Kasumi-1 (cell line): ENCODE data around the gene C4BPA.

ENCODE experiments used
- DNase-seq, 2 experiments: peaks; one replicate each; lab custom pipeline; 2025; lab: John Stamatoyannopoulos, UW

The C4BPA gene

GRCh38 chr1:207103892-207104373 lies at the start of gene C4BPA:
C4BPA (plus strand) TSS chr1:207104233; CDS start chr1:207113026, 8,793 bp downstream.
- no peak for DNase-seq

- DNase-seq = no peak
Observed at GRCh38 chr1:207054491-207054890, 49.5 kb upstream of the C4BPA start.

GRCh38 chr1:207055386-207056001 lies 48.5 kb upstream of the C4BPA start:
- no peak for DNase-seq

GRCh38 chr1:207056673-207057072 lies 47.4 kb upstream of the C4BPA start:
- no peak for DNase-seq

GRCh38 chr1:207058252-207058651 lies 45.8 kb upstream of the C4BPA start:
- no peak for DNase-seq

- DNase-seq = no peak
Observed at GRCh38 chr1:207058878-207059867, 44.9 kb upstream of the C4BPA start.

GRCh38 chr1:207059881-207060280 lies 44.2 kb upstream of the C4BPA start:
- DNase-seq = no peak

- DNase-seq = no peak
Observed at GRCh38 chr1:207060596-207060995, 43.4 kb upstream of the C4BPA start.

- no peak for DNase-seq
Observed at GRCh38 chr1:207062058-207062457, 42.0 kb upstream of the C4BPA start.

GRCh38 chr1:207063014-207063413 lies 41.0 kb upstream of the C4BPA start:
- DNase-seq = no peak

- DNase-seq = no peak
Observed at GRCh38 chr1:207064561-207064960, 39.5 kb upstream of the C4BPA start.

GRCh38 chr1:207067185-207067584 lies 36.8 kb upstream of the C4BPA start:
- no peak for DNase-seq

GRCh38 chr1:207067665-207068064 lies 36.4 kb upstream of the C4BPA start:
- no peak for DNase-seq

- DNase-seq = no peak
Observed at GRCh38 chr1:207069061-207069460, 35.0 kb upstream of the C4BPA start.

GRCh38 chr1:207069858-207070506 lies 34.1 kb upstream of the C4BPA start:
- DNase-seq = no peak

GRCh38 chr1:207070811-207071210 lies 33.2 kb upstream of the C4BPA start:
- peak; percentile 31 to 38 for DNase-seq

- no peak for DNase-seq
Observed at GRCh38 chr1:207071426-207071825, 32.6 kb upstream of the C4BPA start.

GRCh38 chr1:207072233-207072632 lies 31.8 kb upstream of the C4BPA start:
- DNase-seq = no peak

GRCh38 chr1:207073906-207074820 lies 29.9 kb upstream of the C4BPA start:
- DNase-seq = no peak

- DNase-seq = no peak
Observed at GRCh38 chr1:207076181-207076955, 27.7 kb upstream of the C4BPA start.

- no peak for DNase-seq
Observed at GRCh38 chr1:207077012-207077411, 27.0 kb upstream of the C4BPA start.
